Measurements from ENCODE around the gene HPD.
"Not testable (repeated sequence)": the region's sequence is repeated elsewhere in the genome, so short reads cannot be mapped to it uniquely, and the experiment has no call there.

Gene HPD

DNA sequence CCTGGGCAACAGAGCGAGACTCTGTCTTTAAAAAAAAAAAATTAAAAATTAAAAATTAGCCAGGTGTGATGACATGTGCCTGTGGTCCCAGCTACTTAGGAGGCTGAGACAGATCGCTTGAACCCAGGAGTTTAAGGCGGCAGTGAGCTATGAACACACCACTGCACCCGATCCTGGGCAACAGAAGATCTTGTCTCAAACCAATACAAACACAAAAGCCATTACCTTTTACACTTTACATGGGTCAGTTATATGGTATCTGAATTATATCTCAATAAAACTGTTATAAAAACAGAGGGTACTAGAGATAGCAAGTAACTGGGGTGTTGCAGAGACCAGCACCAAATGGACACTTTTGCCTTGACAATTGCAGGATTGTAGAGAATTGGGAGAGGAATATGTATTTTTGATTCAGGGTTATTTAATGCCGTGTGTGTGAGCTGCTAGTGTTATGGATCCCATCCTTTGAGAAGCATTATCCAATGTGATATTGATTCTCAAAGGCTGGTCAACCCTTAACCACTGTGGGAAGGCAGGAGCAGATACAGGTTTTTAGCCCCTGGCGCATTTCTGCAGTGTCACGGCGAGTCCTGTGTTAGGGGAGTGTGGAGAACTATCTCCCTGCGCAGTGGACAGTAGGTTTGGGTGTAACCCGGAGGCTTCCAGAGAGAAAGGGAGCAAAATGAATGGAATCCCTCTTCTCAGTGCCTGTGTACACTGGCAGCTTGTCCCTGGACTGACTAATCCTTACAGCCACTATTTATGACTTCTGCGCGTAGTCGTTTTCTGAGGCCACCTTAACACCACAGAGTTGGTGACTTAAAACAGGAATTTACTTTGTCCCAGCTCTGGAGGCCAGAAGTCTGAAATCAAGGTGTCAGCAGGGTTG is 34.3 kb upstream of the HPD start:
- Histone ChIP-seq H4K20me1 (ENCODE audit: insufficient read depth, low read length) (no peaks in the 10 kb centered on the region), H3K27me3 (replicated peaks; ENCODE audit: insufficient read depth, low read length) (no peaks in the 10 kb centered on the region), H3K4me1 (ENCODE audit: low read length) (peaks cover 14% of the 10 kb centered on the region; the same call in 1 of the 2 replicates), H3K79me2 (ENCODE audit: low read length) (peaks cover 44% of the 10 kb centered on the region), H3K36me3 (replicated peaks; ENCODE audit: insufficient read depth, low read length) (no peaks in the 10 kb centered on the region; the same call in 1 of the 2 replicates), H3F3A (ENCODE audit: insufficient read depth, low read length) (peaks cover 8% of the 10 kb centered on the region), H3K4me2 (ENCODE audit: low read depth, low read length) (peak overlapping the region; percentile 32; the same call in 1 of the 2 replicates), H3K4me3 (ENCODE audit: low read length) (no peak overlapping the region), H3K9ac (ENCODE audit: low read length) (no peak overlapping the region), H3K27ac (ENCODE audit: low read length) (no peak overlapping the region; the same call in 1 of the 2 replicates), H3K9me3 (replicated peaks; ENCODE audit: insufficient read depth, low read length) (no peaks in the 10 kb centered on the region), H2AFZ (ENCODE audit: low read length) (no peak overlapping the region), H3K9me2 (replicated peaks; ENCODE audit: insufficient read depth, low read length) (no peaks in the 10 kb centered on the region)
- no peak for DNase-seq
- TF ChIP-seq EZH2 (optimal IDR thresholded peaks at IDR 0.05; ENCODE audit: low read depth, low read length), result no peak
- no peak for TF ChIP-seq EZH2phosphoT487 (IDR thresholded peaks at IDR 0.05; ENCODE audit: low read length)

DNA sequence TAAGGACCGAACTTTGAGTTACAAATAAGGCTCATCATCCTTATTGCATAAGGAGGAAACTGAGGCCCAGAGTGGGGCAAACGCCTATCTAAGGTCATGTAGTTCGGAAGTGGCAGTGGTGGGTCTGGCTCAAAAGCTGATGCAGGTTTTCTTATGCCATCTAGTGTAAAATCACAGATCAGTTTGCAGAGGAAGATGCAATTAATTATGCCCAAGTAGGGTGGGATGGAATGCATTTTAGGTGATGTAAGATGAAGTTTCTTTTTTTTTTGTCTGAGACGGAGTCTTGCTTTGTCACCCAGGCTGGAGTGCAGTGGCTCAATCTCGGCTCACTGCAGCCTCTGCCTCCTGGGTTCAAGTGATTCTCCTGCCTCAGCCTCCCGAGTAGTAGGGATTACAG is 31.0 kb upstream of the HPD start:
- not testable (repeated sequence) for H3K36me3 ChIP-seq (replicated peaks; ENCODE audit: insufficient read depth, low read length); H3K27ac ChIP-seq (ENCODE audit: low read length); H2AFZ ChIP-seq (ENCODE audit: low read length); DNase-seq; H3K9me3 ChIP-seq (replicated peaks; ENCODE audit: insufficient read depth, low read length); H3K27me3 ChIP-seq (replicated peaks; ENCODE audit: insufficient read depth, low read length); H4K20me1 ChIP-seq (ENCODE audit: insufficient read depth, low read length); H3K9me2 ChIP-seq (replicated peaks; ENCODE audit: insufficient read depth, low read length); H3F3A ChIP-seq (ENCODE audit: insufficient read depth, low read length)
- Histone ChIP-seq H3K9ac (ENCODE audit: low read length) (peak overlapping the region; percentile 81), H3K79me2 (ENCODE audit: low read length) (peaks cover 34% of the 10 kb centered on the region), H3K4me2 (ENCODE audit: low read depth, low read length) (peak overlapping the region; percentile 81), H3K4me1 (ENCODE audit: low read length) (peaks cover 14% of the 10 kb centered on the region; the same call in 1 of the 2 replicates), H3K4me3 (ENCODE audit: low read length) (peak overlapping the region; percentile 85)

DNA sequence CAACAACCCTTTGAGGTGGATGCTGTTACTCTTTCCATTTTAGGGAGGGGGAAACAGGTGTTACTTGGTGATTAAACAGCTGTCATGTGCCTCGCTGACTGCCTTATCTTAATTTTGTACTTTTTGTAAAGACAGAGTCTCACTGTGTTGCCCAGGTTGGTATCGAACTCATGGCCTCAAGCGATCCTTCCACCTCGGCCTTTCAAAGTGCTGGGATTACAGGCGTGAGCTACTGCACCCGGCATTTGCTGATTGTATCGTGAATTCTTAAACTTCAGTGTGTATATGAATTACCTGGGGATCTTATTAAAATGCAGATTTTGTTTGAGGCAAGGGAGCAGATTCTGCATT is 30.6 kb upstream of the HPD start:
- H3K79me2 ChIP-seq (ENCODE audit: low read length), result peaks cover 30% of the 10 kb centered on the region
- H3K9ac ChIP-seq (ENCODE audit: low read length), result peak overlapping the region; percentile 81
- H3K9me2 ChIP-seq (replicated peaks; ENCODE audit: insufficient read depth, low read length), result no peaks in the 10 kb centered on the region
- H4K20me1 ChIP-seq (ENCODE audit: insufficient read depth, low read length), result no peaks in the 10 kb centered on the region
- H3F3A ChIP-seq (ENCODE audit: insufficient read depth, low read length), result peaks cover 8% of the 10 kb centered on the region
- H2AFZ ChIP-seq (ENCODE audit: low read length), result peak overlapping the region; percentile 83; the same call in 1 of the 2 replicates
- no peaks in the 10 kb centered on the region for H3K27me3 ChIP-seq (replicated peaks; ENCODE audit: insufficient read depth, low read length)
- H3K4me3 ChIP-seq (ENCODE audit: low read length), result peak overlapping the region; percentile 85
- H3K4me1 ChIP-seq (ENCODE audit: low read length), result peaks cover 14% of the 10 kb centered on the region; the same call in 1 of the 2 replicates
- H3K27ac ChIP-seq (ENCODE audit: low read length), result peak overlapping the region; percentile 78
- no peaks in the 10 kb centered on the region for H3K36me3 ChIP-seq (replicated peaks; ENCODE audit: insufficient read depth, low read length)
- no peak for DNase-seq
- TF ChIP-seq EZH2 (optimal IDR thresholded peaks at IDR 0.05; ENCODE audit: low read depth, low read length) (no peak), EZH2phosphoT487 (IDR thresholded peaks at IDR 0.05; ENCODE audit: low read length) (no peak)
- TF ChIP-seq, protein P1, sequence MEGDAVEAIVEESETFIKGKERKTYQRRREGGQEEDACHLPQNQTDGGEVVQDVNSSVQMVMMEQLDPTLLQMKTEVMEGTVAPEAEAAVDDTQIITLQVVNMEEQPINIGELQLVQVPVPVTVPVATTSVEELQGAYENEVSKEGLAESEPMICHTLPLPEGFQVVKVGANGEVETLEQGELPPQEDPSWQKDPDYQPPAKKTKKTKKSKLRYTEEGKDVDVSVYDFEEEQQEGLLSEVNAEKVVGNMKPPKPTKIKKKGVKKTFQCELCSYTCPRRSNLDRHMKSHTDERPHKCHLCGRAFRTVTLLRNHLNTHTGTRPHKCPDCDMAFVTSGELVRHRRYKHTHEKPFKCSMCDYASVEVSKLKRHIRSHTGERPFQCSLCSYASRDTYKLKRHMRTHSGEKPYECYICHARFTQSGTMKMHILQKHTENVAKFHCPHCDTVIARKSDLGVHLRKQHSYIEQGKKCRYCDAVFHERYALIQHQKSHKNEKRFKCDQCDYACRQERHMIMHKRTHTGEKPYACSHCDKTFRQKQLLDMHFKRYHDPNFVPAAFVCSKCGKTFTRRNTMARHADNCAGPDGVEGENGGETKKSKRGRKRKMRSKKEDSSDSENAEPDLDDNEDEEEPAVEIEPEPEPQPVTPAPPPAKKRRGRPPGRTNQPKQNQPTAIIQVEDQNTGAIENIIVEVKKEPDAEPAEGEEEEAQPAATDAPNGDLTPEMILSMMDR (IDR thresholded peaks at IDR 0.05; ENCODE audit: low read length), result no peak
- H3K4me2 ChIP-seq (ENCODE audit: low read depth, low read length), result peak overlapping the region; percentile 81
- no peaks in the 10 kb centered on the region for H3K9me3 ChIP-seq (replicated peaks; ENCODE audit: insufficient read depth, low read length)

DNA sequence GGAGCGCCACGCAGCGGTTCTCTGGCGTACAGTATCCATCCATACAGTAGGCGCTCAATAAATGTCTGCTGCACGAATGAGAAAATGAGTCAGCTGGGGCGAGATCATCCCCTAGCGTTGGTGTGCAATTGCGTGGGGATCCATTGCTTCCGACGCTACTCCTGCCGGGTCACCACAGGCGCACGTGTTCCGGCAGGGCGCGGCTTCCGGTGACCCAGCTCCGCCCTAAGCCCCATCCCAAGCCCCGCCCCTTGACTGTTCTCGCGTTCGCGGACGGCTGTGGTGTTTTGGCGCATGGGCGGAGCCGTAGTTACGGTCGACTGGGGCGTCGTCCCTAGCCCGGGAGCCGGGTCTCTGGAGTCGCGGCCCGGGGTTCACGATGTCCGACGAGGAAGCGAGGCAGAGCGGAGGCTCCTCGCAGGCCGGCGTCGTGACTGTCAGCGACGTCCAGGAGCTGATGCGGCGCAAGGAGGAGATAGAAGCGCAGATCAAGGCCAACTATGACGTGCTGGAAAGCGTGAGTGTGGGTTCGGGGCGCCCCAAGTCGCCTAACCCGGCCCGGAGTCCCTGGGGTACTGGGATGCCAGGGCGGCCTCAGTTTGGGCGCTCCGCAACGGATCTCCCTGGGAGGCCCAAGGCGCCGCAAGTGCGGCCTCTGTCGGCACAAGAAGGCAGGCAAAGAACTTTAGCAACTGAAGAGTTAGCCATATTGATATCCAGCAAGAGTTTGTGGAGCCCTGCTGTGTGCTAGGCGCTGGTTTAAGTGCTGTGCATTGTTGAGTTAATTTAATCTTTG is 30.0 kb upstream of the HPD start, which contains the start of gene PSMD9:
TSS of gene PSMD9 (plus strand) at position 313 of the 796 bp plus-strand sequence. CDS start at position 380, 67 bp downstream.
- Histone ChIP-seq H3K4me1 (ENCODE audit: low read length) (peaks cover 11% of the 10 kb centered on the region; the same call in 1 of the 2 replicates), H4K20me1 (ENCODE audit: insufficient read depth, low read length) (no peaks in the 10 kb centered on the region), H3K9me2 (replicated peaks; ENCODE audit: insufficient read depth, low read length) (no peaks in the 10 kb centered on the region), H3K27me3 (replicated peaks; ENCODE audit: insufficient read depth, low read length) (no peaks in the 10 kb centered on the region), H3K9me3 (replicated peaks; ENCODE audit: insufficient read depth, low read length) (no peaks in the 10 kb centered on the region), H3F3A (ENCODE audit: insufficient read depth, low read length) (peaks cover 8% of the 10 kb centered on the region), H3K36me3 (replicated peaks; ENCODE audit: insufficient read depth, low read length) (no peaks in the 10 kb centered on the region), H3K4me2 (ENCODE audit: low read depth, low read length) (peak within 1 kb of the TSS; percentile 82), H3K79me2 (ENCODE audit: low read length) (peaks cover 27% of the 10 kb centered on the region), H3K4me3 (ENCODE audit: low read length) (peak within 1 kb of the TSS; percentile 85), H3K27ac (ENCODE audit: low read length) (peak within 1 kb of the TSS; percentile 78), H2AFZ (ENCODE audit: low read length) (peak within 1 kb of the TSS; percentile 88), H3K9ac (ENCODE audit: low read length) (peak within 1 kb of the TSS; percentile 81)
- peak; percentile 91 for DNase-seq
- TF ChIP-seq EZH2 (optimal IDR thresholded peaks at IDR 0.05; ENCODE audit: low read depth, low read length), result no peak
- TF ChIP-seq, protein P1 (IDR thresholded peaks at IDR 0.05; ENCODE audit: low read length), result peak; percentile 47
